Kidney glomerular epithelial cell (primary cell): ENCODE measurements around the gene UTP25.
"Not testable (repeated sequence)": the region's sequence is repeated elsewhere in the genome, so short reads cannot be mapped to it uniquely, and the experiment has no call there.

Experiments
- DNase-seq: peaks from one replicate; lab custom pipeline; 2025; lab: John Stamatoyannopoulos, UW

Gene UTP25, protein sequence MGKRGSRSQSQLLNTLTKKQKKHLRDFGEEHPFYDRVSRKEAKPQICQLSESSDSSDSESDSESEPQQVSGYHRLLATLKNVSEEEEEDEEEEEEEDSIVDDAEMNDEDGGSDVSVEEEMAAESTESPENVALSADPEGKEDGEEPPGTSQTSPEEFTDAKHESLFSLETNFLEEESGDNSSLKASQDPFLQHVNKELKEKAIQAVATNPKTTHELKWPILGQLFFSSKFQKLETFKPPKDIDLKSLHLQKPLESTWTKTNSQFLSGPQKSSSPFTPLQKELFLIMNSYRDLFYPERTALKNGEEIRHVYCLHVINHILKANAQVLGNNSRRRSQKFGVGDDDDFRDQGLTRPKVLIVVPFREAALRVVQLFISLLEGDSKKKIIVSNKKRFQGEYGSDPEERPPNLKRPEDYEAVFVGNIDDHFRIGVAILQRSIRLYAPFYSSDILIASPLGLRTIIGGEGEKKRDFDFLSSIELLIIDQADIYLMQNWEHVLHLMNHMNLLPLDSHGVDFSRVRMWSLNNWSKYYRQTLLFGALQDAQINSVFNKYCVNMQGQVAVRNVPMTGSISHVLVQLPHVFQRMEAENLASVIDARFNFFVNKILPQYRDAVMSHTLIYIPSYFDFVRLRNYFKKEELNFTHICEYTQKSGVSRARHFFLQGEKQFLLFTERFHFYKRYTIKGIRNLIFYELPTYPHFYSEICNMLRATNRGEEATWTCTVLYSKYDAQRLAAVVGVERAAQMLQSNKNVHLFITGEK

DNA sequence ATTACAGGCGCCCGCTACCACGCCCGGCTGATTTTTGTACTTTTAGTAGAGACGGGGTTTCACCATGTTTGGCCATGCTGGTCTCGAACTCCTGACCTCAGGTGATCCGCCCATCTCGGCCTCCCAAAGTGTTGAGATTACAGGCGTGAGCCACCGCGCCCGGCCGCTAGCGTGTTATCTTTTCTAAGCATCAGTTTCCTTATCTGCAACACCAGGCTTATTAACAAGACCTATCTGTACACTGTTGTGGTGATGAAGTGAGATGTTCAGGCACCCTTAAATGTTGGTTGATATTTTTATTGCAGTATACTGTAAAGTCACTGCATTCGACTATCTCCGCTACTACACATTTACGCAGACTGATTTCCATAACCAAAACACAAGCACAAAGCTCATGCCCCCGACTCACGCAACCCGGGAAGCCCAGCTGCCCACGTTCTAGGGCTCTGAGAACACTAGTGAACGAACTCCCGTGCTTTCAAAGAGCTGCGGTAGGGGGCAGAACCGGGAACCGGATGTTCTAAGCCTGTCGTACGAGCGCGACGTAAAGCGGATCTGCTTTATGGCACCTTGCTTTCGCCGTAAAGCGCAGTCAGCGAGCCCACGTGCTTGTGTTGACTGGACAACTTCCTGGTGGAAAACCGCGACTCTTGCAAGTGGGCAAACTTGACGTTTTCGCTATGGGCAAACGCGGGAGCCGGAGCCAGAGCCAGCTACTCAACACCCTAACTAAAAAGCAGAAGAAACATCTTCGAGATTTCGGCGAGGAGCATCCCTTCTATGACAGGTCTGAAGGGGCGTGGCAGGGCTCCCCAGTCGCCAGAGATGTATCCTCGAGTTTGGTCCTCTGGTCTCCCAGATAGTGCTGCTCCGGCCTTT is at the start of gene UTP25:
UTP25 (plus strand) TSS at position 589 of the 879 bp plus-strand sequence; CDS start at position 681, 92 bp downstream.
- DNase-seq: peak; percentile 90

DNA sequence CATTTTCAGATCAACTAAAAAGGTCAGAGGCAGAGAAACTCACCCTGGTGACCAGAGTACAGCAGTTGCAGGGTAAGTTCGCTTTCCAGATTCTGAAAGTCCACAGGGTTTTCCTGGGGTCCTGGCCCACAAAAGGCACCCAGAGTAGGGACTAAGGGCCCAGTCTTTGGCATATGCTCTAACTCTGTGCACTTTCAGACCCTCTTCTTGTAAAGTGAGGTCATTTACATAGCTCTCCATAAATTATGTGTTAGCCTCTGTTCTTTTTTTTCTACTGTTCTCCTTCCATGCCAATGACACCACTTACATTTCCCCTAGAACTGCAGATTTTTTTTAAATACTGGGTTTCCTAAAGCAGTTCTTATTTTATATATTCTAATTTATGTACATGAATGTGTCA is 49.7 kb upstream of the UTP25 start:
- DNase-seq: no peak

DNA sequence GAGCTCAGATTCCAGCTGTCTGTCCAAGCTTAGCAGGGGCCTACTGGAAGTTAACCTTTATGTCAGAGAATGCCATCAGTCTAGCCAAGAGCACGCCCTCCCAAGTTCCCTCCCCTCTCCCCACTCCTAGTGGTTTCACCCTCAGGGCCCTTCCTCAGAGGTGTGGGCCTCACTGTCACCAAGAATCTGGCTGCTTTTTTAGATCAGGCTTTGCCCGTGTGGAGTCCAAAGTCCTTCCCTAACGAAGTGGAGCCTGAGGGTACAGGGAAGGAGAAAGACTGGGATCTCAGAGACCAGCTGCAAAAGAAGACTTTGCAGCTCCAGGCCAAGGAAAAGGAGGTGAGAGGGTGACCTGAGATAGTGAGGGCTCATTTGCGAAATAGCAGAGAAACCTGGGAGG is 47.5 kb upstream of the UTP25 start:
- DNase-seq: no peak

DNA sequence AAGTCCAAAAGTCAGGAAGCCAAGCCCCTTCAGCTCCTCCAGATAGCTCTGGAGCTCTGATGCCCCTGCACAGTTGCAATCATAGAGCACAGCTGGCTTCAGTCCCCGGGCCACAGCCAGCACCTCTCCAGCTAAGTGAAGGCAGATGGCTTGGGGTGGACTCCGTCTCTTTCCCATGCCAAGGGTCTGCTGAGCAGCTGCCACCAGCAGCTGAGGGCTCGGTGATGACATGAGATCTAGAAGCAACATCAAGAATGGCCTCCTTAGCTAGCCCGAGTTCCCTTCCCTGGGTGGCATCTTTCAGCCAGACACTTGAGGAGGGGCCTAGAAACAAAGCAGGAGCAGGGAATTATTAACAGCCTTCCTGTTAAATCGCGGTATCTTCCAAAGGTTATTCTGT is 44.4 kb upstream of the UTP25 start:
- DNase-seq: no peak

DNA sequence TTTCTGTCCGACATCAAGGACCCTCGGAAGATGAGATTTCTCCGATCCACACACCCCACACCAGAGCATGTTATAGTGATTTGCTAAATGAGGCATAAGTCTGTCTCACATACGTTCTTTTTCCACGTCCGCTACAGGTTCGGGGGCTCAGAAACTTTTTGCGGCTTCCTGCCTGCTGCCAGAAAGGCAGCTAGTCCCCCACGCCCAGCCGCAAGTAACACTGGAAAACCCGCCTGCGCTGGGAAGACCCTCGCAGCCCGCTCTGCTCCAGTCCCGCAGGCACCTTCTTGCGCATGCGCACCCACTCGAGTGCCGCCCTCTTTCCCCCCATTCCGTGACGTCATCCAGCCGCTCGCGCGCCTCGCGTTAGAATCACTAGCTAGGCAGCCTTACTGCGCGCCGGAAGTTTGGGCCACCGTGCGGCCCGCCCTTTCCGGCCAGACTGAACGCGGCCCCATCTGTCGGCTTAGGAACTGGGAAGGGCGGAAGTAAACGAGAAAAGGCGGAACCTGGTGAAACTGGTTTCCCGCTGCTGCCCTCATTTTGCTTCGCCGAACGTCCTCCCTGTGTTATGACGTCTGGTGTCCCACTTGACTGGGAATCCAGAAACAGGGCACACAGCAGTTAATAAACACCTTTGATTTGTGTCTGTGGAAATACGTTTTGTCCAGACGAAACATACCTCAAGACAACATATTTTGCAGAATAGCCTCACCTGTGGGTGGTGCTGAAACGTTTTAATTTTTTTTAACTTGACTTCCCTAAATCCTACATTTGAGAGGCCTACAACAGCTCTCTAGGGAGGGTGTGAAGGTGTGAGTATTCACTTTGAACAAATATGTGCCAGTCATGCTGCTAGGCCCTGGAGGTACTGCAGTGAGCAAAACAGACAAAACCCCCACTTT is 43.3 kb upstream of the UTP25 start, which contains the start of gene C1orf74:
C1orf74 (minus strand) TSS at position 295 of the 905 bp plus-strand sequence. CDS start 925 bp downstream, outside the sequence.
- peak; percentile 96 for DNase-seq

DNA sequence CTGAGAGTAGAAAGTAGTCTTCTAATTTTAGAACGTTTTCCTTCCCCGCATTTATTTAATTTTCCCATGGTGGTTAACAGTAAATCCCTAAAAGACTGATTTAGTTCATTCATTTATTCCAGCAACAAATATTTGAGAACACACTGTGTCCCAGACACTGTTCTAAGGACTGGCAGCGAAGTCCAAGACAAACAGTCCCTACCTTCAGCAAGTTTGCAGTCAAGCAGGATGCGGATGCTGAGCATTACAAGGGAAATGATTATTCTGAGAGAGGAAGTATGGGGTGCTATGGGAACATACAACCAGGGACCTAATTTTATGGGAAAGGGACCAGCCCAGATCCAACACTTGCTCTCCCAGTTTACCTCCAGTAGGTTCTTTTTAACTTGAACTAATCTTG is 42.2 kb upstream of the UTP25 start:
- no peak for DNase-seq

DNA sequence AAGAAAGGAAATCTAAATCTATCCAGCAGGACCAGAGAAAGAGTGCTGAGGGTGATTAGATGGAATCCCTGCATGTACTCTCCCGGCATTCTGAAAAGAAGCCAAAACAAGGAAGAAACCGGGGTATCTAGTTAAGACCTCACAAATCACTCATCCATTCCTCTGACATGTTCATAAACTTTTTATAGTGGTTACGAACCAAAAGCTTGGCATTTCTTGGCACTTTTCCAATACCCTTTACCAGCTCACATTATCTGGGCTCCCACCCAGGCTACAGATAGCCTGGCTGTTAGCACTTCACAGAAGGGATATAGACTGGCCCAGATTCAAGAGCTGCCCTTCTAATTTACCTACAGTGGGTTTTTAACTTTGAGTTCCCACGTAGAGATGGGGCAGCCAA is 41.6 kb upstream of the UTP25 start:
- no peak for DNase-seq

DNA sequence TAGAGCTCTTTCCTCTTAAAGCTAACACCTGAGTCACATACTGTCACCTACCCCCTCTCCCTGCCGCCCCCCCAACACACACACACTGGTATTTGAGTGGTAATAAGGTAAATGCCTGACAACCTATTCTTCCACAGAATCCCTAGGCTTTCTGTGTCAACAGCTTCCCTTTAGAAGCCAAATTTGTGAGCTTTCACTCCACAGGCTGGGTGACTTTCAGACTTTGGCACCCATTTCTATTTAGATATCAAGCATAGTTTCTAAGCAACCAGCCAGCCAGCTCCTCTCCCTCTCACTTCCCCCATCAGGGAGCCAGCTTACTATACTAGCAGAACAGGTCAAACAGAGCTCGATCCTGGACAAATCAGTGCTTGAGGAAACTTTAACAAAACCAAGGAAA is 40.2 kb upstream of the UTP25 start:
- DNase-seq: no peak

DNA sequence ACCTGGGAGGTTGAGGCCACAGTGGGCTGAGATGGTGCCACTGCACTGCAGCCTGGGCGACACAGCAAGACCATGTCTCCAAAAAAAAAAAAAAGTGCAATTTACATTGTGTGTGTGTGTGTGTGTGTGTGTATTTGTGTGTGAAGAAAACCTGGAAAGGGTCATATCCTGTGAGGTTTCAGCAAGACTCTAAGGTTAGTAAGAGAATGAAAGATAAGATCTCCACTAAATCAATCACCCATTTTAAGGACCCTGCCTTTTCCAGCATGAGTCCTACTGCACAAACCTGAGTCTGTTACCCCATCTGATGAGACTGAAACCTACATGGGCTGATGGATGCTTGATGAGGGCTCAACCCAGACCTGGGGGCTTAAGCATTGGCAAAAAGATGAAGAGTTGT is 38.5 kb upstream of the UTP25 start:
- DNase-seq: no peak

DNA sequence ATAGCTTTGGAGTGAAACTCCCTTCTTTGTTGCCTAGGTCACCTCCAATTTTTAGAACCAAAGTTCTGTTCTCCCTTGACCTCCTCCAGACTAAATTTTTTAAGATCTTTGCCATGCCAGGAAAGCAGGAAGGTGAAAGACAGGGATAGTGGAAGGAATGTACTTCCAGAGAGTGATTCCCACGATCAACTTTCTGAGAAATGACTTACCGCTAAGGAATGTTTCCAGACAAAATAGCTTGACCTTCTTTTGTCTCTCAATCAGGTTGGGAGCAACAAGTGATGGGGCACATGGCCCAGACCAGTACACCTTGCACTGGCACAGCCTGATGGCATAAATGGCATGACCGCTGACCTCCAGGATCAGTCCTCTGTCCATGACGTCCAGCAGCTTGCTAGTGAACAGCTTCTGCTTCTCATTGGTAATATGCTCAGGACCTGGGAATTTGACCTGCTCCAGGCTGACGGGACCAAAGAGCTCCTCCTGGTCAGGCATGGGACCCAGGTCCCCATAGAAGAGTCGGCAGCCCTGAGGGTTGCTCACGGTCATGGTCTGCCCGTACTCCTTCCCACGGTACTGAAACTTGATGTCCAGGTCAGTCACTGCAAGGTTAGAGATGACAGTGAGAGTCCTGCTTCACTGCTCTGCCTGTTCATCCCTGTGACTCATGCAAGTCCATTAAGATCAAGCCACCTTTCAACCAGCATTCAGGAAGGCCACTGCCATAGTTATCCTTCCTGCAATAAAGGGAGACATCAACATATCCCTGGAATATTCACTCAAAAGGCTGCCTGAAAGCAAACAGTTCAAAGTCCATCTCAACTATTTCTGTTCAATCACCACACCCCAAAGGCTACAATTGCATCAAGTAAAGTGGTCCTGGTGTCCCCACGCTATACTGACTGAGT is 37.2 kb upstream of the UTP25 start:
- DNase-seq: no peak

DNA sequence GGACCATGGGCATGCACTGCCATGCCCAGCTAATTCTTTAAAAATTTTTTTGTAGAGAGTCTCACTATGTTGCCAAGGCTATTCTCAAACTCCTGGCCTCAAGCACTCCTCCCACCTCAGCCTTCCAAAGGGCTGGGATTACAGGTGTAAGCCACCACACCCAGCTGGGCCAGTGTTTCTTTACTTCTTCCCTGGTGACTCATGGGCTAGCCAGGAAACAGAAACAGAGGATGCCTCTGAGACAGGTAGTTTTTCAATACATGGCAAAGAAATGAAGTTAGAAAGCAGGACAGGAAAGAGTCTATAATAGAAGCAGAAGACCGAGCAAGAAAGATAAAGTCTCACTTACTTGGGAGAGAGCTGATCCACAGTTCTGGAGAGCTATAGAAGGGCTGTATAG is 35.9 kb upstream of the UTP25 start:
- DNase-seq: no peak

DNA sequence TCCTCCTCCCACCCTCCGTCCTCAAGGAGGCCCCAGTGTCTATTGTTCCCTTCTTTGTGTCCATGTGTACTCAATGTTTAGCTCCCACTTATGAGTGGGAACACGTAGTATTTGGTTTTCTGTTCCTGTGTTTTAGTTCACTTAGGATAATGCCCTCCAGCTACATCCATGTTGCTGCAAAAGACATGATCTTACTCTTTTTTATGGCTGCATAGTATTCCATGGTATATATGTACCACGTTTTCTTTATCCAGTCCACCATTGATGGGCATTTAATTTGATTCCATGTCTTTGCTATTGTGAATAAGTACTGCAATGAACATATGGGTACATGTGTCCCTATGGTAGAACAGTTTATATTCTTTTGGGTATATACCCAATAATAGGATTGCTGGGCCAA is 34.1 kb upstream of the UTP25 start:
- DNase-seq: not testable (repeated sequence)

DNA sequence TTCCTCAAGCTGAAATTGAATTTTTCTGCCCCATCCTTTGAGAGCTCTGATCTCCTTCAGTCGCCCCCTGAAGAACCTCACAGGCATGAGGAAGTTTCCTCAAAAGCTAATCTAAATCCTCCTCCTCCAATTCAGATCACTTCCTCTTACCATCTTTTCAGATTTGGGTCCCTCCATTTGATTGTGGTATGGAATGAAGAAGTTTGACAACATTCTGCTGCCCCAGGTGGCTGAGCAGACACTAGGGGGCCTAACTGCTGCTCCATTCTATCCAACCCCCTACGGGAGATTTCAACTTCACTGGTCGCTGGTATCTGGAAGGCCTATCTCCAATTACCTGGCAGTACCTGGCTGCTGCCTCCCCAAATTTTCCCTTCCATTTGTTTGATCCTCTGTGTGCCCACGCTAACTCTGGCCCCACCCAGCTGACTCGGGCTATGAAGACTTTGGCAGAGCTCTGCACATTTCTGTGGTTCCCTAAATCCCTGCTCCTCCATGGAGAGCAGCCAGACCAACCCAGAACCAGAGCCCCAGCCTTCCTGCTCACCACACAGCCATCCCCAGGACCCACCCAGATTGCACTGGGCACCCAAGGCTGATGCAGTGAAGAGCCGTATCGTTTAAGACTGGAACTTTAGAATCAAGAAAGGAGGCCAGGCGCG is 29.7 kb upstream of the UTP25 start:
- no peak for DNase-seq

DNA sequence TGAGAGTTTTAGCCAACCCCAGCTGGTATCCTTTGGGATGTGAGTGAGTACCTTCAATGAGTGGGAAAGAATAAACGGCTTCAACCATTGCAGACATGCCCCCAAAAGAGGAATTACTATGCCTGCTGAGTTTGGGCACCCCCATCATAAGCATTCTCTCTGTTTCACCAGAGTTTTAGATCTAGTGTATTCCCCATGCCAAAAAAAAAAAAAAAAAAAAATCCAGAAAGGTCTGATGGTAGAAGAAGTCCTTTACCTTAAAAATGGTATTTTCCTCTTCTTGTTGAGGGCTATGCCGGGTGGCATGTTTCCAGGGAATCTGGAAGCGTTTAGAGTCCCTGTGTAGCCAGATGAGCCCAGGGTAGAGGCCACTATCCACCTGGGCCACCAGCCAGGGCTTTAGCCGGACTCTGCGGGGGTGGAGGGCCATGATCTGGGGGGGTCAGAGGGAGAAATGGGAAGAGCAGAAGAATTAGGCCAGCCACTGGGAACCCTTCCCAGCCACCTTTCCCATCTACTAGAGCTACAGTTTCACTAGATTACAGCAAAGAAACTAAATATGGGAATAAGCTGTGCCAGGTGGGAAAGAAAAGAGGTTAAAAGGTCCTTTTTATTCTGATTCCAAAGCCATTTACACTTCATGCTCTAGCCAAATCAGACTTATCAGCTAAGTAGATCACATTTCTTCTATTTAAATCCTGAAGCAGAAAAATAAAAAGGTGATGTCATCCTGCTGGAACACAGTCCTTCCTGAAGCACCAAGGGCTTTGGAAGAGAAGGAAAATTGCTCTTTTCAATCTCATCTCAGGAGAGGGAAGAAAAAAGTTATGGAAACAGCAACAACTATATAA is 26.6 kb upstream of the UTP25 start:
- DNase-seq: no peak

DNA sequence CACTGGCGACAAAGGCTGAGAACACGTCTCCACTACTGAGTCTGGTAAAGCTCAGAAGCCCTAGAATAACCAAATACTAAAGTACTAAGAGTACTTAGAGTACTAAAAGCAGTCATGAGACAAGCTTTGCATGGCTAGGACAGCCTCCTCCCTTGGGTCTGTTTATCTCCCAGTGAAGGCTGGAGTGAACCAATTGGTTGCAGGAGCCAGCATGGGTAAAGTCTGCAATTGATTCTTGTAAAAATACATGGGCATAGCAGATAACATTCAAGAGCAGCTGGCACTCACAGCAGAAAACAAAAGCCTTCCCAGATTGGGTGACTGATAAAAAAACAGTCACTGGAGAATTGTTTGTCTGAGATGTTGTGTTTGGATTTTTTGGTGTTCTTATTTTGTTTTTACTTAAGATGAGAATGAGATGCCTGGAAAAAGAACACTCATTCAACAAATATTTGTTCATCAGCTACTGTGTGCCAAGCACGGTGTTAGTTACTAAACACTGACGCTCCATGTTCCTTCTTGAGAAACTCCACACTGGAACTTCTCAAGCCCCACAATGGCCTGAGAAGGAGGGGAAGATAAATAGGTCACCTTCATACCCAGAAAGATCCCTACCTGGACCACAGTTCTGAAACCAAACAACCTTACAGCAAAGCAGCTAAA is 25.5 kb upstream of the UTP25 start:
- DNase-seq: no peak

DNA sequence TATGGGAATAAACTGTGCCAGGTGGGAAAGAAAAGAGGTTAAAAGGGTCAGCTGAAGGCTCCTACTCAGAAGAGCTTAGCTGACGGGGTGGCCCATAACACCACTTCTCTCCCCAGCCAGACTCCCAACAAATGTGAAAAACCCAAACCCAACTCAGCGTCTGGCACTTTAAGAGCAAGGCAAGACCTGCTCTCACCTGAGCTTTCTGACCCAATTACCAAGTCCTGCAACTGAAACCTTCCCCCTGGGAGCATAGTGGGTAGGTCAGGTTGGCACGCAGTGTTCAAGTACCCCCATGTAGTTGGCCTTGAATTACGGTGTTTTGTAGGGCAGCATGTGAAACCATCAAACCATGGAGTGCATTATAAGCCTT is 25.0 kb upstream of the UTP25 start:
- DNase-seq: no peak

DNA sequence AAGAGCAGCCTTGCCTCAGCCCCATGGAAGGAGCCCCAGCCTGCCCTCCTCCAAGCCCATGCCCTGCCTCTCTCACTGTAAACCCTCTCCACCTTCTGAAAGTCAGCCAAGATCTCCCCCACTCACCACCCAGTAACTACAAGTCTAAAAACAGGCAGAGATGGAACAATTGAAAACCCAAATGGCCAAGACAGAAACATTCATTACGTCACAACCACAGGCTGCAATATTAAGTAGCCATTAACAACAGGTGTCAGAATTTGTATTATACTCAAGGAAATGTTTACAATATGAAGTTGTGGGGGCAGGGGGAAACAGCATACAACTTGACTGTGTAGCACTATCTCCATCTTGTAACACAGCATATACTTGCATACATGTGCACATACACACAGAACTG is 24.2 kb upstream of the UTP25 start:
- DNase-seq: no peak

DNA sequence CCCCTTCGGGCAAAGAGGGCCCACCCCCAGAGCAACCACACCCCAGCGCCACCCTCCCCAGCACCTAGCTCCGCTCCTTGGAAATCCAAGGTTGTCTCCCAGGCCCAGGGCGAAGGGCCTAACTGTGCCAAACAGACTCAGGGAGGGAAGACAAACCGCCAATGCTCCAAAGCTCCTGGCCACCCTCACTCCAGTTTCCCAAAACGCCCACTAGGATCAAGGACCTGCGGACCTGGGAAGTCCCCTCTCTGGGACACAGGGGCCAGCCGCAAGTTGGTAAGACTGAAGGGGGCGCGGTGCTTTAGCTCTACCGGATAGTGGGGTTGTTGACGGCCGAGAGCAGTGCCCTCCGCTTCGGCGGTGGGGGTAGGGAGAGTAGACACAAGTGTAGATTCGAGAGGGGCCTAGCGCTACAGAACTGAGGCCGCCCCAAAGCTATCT is 22.4 kb upstream of the UTP25 start:
- DNase-seq: no peak
